A172 (cell line): Measurements from ENCODE around the gene EML1. TPM values are rescaled to one million over a fixed set of nuclear protein-coding genes. Genes with fewer than 3 reads are reported as not detected.
"Not testable (repeated sequence)": the region's sequence is repeated elsewhere in the genome, so short reads cannot be mapped to it uniquely, and the experiment has no call there.

Experiments
- DNase-seq: peaks from one replicate; pipeline ENCODE4 v3.0.0-alpha.2; 2015; ENCODE audit warnings: low spot score
- total RNA-seq: library from RNA; depleted of rRNA; stranded (reverse); fragments of >200 nt; shearing (Covaris generic); gene quantifications from 2 replicates; pipeline ENCODE4 v1.2.3, GENCODE V29; 2014

Gene EML1
- total RNA-seq, 1 experiment from 2014 or later, result 12.7 TPM

- DNase-seq, result no peak
These were observed 143.7 kb downstream of the EML1 start for GRCh38 chr14:99936738-99937474.

GRCh38 chr14:99937475-99938244 lies 144.4 kb downstream of the EML1 start:
- DNase-seq, result no peak

DNA sequence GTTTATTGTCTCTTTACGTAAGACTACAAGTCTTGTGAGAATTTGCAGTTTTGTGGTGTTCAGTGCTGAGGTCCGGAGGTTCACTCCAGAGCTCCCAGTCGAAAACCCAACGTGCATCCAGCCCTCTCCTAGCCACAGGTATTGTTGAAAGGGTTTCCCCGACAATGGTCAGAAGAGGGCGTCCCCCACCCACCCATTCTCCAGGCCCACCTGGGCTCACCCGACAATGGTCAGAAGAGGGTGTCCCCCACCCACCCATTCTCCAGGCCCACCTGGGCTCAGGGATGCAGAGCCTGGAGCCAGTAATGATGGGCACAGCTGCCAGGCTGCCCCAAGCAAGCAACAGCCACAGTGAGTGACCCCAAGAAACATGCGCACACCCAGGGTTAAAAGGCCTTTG lies 145.2 kb downstream of the EML1 start:
- DNase-seq, result no peak

DNA sequence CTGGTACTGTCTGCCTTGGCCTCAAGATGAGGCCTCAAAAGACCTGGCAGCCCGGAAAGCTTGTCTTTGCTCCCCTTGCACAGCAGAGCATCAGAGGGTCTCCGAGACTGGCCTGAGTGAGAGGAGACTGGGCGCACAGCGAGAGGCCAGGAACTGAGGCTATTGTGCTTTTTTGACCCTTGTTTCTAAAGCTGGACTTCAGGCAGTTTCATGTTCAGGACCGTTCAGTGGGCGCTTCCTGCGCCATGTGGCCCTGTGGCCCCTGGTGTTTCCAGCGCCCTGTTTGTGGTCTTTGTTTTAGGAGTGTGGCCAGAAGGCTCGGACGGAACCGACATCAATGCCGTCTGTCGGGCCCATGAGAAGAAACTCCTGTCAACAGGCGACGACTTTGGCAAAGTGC lies 145.7 kb downstream of the EML1 start:
- DNase-seq, result no peak

DNA sequence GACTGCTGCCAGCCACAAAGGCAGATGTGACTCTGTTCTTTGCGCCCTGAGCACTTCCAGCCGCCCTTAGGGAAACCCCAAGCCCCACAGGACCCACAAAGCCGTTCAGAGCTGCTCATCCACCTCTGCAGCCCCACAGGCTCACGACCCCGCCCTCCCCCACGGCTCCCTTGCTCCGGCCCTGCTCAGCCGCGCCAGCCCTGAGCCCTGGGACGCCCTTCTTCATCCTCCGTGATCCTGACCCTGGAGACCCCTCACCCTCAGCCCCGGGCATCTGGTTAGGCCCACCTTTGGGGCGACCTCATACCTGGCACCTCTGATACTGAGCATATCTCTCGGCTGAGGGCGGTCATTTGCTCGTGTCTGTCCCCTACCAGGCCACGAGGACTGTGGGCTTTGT lies 146.2 kb downstream of the EML1 start:
- DNase-seq, result no peak

DNA sequence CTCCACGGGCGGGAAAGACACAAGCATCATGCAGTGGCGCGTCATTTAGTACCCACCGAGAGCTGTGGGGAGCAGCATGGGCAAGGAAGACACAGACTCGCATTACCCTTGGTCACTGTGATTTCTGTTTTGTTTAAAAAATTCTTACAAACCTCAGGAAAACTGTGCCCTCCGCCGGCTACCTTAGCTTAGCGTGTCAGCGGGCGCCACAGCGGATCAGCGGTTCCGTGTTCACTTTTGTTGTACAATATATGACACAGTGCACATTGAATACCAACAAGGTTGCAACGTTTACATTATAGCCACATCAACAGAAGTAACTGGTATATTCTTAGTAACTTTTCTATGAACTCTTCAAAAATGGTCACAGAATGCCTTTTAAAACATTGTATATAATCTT lies 146.9 kb downstream of the EML1 start:
- no peak for DNase-seq

DNA sequence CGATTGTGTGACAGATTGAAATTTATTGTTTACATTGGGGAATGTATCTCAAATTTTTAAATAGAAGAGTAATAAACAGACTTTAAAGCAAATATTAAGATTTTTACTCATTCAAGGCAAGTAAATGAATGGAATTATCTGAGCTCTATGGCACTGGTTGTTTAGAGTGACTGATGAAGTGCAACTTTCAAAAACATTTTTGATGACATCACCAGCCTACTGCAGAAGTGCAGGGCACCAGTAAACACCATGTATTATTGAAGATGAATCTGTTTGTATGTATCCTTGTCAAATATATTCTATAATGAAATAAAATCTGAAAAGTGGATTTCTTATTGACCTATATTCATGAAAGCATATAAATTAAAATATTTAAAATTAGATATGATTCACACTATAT lies 148.0 kb downstream of the EML1 start:
- no peak for DNase-seq

DNA sequence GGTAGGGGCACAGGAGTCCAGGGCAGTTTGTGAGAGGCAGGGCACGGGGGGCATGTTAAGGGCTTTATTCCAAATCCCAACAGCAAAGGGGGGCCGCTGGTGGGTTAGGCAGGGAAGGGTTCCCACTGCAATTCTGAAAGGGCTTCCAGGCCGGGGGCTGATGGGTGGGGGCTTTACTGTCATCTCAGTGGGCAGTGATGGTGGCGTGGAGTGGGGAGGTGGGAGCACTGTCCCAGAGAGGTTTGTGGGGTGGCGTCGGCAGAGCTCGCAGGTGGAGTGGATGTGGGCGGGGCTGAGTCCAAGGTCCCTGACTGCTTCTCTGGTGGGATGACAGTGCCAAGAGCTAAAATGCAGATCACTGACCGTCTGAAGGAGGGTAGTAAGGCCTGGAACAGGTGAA lies 150.4 kb downstream of the EML1 start:
- DNase-seq, result no peak

- no peak for DNase-seq
These were observed 151.0 kb downstream of the EML1 start for GRCh38 chr14:99944241-99944651.

- no peak for DNase-seq
These were observed 152.8 kb downstream of the EML1 start for GRCh38 chr14:99945732-99946651.

GRCh38 chr14:99946652-99947489 lies 153.7 kb downstream of the EML1 start:
- DNase-seq, result no peak

DNA sequence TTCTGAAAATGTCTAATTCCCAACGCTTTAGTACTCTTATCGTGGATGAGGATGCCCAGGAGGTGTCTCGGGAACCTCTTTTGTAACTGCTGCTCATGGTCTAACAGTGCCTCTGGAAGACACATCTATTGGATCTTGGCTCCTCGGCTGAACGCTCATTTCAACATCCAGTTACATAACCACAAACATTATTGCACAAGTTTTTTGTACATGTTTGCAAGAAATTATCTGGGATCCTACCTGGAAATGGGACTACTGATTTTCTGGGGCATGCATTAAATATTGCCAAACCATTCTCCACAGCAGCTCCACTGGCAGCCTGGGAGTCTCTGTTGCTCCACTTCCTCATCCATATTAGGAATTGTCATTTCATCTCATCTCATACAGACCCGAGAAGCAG lies 154.5 kb downstream of the EML1 start:
- no peak for DNase-seq

DNA sequence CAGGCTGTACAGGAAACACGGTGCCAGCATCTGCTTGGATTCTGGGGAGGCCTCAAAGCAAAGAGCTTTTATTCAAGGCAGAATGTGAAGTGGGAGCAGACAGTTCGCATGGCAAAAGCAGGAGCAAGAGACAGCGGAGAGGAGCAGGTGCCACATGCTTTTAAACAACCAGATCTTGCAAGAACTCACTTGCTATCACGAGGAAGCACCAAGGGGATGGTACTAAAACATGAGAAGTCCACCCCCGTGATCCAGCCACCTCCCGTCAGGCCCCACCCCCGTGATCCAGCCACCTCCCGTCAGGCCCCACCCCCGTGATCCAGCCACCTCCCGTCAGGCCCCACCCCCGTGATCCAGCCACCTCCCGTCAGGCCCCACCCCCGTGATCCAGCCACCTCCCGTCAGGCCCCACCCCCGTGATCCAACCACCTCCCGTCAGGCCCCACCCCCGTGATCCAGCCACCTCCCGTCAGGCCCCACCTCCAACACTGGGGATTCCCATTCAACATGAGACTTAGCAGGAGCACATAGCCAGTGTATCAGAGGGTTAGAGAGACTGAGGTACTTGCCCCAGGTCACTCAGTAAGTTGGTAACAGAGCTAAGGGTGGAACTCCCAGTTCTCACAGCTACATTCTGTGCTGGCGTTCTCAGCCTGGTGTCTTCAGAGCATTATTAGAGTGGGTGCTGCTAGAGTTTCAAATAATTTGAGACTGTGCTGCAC lies 156.0 kb downstream of the EML1 start:
- not testable (repeated sequence) for DNase-seq

DNA sequence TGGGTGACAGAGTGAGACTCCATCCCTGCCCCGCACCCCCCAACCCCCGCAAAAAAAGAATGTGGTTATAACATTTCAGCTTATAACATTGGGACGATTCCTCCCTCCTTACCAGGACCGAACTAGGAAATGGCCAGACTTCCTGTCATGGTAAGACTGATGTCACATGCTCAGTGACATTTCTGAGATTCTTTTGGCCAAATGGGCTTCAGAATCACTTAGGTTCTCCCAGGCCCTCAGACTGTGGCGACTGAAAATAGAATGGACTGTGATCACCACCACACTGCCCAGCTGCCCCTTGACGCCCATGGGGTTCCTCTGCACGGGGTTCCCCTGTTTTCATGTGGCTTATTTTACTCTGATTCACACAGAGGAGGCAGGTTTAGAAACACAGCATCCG lies 157.0 kb downstream of the EML1 start:
- no peak for DNase-seq

DNA sequence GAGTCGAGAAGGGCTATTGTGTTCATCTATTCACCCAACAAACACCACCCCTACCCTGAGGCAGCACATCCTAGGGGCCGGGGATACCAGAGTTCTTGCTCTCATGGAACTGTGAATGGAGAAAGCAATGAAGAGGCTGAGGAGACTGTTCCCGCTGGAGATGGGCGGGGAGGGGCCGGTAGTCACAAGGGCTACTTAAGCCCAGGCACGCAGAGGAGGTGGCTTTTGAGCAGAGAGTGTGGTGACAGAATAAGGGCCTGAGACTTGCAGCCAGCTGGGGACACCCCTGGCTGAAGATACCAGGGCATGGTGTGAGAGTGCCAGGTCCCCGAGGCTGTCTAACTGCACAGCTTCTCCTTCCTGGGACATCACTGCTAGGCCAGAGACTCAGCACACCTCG lies 157.9 kb downstream of the EML1 start:
- no peak for DNase-seq

GRCh38 chr14:99952039-99952438 lies 158.8 kb downstream of the EML1 start:
- no peak for DNase-seq

DNA sequence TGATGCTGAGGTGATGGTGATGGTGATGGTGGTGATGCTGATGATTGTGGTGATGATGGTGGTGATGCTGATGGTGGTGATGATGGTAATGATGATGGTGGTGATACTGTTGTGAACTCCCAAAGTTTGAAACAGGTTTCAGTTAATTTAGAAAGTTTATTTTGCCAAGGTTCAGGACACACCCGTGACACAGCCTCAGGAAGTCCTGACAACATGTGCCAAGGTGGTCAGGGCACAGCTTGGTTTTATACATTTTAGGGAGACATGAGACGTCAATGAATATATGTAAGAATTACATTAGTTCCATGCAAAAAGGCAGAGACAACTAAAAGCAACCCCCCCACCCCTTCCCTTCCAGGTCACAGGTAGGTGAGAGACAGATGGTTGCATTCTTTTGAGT lies 159.2 kb downstream of the EML1 start:
- no peak for DNase-seq

- DNase-seq, result no peak
These were observed 162.7 kb downstream of the EML1 start for GRCh38 chr14:99955826-99956455.

DNA sequence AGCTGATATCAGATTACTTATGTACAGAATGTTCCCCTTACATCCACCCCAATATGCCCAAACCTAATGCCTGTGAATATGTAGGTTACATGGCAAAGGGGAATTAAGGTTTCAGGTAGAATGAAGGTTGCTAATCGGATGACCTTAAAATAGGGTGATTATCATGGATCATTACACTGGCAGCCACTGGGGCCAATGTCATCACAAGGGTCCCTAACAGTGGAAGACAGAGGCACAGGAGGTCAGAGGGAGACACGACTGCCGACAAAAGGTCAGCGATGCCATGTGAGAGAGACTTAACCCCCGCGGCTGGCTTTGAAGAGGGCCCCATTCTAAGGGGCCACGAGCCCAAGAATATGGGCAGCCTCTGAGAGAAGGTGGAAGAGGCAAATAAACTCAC lies 165.2 kb downstream of the EML1 start:
- no peak for DNase-seq

DNA sequence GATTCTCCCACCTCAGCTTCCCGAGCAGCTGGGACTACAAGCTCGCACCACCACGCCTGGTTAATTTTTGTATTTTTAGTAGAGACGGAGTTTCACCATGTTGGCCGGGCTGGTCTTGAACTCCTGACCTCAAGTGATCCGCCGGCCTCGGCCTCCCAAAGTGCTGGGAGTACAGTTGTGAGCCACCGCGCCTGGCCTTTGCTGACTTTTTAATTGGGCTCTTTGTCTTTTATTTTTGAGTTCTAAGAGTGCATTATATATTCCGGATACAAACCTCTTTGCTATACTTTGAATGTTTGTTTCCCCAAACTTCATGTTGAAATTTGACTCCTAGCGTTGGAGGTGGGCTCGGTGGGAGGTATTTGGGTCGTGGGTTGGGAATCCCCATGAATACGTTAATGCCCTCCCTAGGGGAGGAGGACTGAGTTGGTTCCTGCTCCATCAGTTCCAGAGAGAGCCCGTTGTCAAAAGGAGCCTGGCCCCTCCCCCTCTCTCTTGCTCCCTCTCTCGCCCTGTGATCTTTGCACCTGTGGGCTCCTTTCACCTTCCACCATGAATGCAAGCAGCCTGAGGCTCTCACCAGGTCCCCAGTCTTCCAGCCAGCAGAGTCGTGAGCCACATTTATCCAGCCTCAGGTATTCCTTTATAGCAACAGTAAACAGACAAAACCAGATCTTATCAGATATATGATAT lies 168.8 kb downstream of the EML1 start:
- no peak for DNase-seq
